GM21825 (cell line): ENCODE measurements around the gene GNAT3.

Experiments used
- ATAC-seq: cut with Tn5 transposase; IDR thresholded peaks from one replicate; pipeline ENCODE4 v1.9.1; 2021; ENCODE audit warnings: mild to moderate bottlenecking, moderate library complexity; ENCODE audit not compliant: unreplicated experiment

Gene GNAT3

GRCh38 chr7:80511964-80512363 is at the start of gene GNAT3:
GNAT3 (minus strand) TSS chr7:80512064; CDS start chr7:80511926, 138 bp downstream.
- ATAC-seq: no peak

- no peak for ATAC-seq
Measured at GRCh38 chr7:80558116-80558515, 46.3 kb upstream of the GNAT3 start.

- ATAC-seq: no peak
Measured at GRCh38 chr7:80552031-80552694, 40.3 kb upstream of the GNAT3 start.

GRCh38 chr7:80550005-80550404 is 38.1 kb upstream of the GNAT3 start:
- no peak for ATAC-seq

GRCh38 chr7:80548840-80549530 is 37.1 kb upstream of the GNAT3 start:
- no peak for ATAC-seq

GRCh38 chr7:80542398-80542797 is 30.5 kb upstream of the GNAT3 start:
- ATAC-seq: no peak

GRCh38 chr7:80540836-80541235 is 29.0 kb upstream of the GNAT3 start:
- ATAC-seq: no peak

- no peak for ATAC-seq
Measured at GRCh38 chr7:80537091-80537490, 25.2 kb upstream of the GNAT3 start.

- ATAC-seq: no peak
Measured at GRCh38 chr7:80536426-80536825, 24.6 kb upstream of the GNAT3 start.

GRCh38 chr7:80533287-80533686 is 21.4 kb upstream of the GNAT3 start:
- no peak for ATAC-seq

GRCh38 chr7:80532153-80532552 is 20.3 kb upstream of the GNAT3 start:
- ATAC-seq: no peak

GRCh38 chr7:80530136-80530535 is 18.3 kb upstream of the GNAT3 start:
- ATAC-seq: no peak

- ATAC-seq: no peak
Measured at GRCh38 chr7:80529362-80529761, 17.5 kb upstream of the GNAT3 start.

GRCh38 chr7:80528689-80529088 is 16.8 kb upstream of the GNAT3 start:
- ATAC-seq: no peak

GRCh38 chr7:80526472-80526871 is 14.6 kb upstream of the GNAT3 start:
- ATAC-seq: no peak

GRCh38 chr7:80524693-80525092 is 12.8 kb upstream of the GNAT3 start:
- ATAC-seq: no peak

- ATAC-seq: no peak
Measured at GRCh38 chr7:80521809-80522208, 9.9 kb upstream of the GNAT3 start.

- no peak for ATAC-seq
Measured at GRCh38 chr7:80520199-80520598, 8.3 kb upstream of the GNAT3 start.

GRCh38 chr7:80517282-80517747 is 5.5 kb upstream of the GNAT3 start:
- ATAC-seq: no peak

GRCh38 chr7:80515298-80515697 is 3.4 kb upstream of the GNAT3 start:
- no peak for ATAC-seq

- ATAC-seq: no peak
Measured at GRCh38 chr7:80510021-80510420, 1.8 kb downstream of the GNAT3 start.

GRCh38 chr7:80508440-80508839 is 3.4 kb downstream of the GNAT3 start:
- ATAC-seq: no peak
